Fibroblast of the conjunctiva (primary cell): Measurements from ENCODE around the gene CDCP2.
"Not testable (repeated sequence)": the region's sequence is repeated elsewhere in the genome, so short reads cannot be mapped to it uniquely, and the experiment has no call there.

ENCODE experiments used
- DNase-seq: peaks from one replicate; pipeline ENCODE4 v3.0.0-alpha.2; 2010; ENCODE audit warnings: low read depth

Gene CDCP2

DNA sequence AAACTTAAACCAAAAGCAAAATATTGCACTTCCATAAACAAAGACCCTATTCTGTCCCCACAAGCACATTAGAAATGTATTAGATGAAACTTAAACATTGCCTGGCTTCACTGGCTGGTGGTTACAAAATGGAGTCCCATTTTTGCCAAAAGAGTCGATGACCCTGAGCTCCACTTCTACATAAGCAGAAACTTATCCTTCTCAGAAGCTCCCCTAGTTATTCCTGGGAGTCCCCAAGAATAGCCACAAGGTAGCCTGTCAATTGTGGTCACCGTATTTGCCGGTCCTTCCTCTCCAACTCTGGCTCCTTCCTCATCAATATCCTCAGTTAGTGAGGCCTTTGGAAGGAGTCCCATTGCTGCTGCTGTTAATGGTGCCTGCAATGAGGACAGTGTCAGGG lies 37.3 kb downstream of the CDCP2 start:
- DNase-seq: no peak

DNA sequence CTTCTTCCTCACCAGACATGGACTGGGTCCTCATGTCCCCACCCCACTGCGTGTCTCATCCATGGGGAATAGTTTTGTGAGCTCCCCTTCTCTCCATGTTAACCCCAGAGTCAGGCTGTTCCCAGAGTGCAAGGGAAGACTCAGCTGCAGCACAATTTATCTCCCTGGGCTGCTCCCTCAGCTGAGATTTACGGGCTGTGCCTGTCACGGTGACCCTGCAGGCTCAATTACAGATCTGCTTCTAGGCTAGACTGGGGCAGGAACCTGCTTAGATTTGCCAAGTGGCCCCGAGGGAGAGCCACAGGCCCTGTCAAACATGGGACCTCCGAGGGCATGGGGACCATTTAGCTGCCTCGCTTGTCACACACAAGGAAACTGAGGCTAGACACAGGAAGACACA lies 37.8 kb downstream of the CDCP2 start:
- DNase-seq: no peak

DNA sequence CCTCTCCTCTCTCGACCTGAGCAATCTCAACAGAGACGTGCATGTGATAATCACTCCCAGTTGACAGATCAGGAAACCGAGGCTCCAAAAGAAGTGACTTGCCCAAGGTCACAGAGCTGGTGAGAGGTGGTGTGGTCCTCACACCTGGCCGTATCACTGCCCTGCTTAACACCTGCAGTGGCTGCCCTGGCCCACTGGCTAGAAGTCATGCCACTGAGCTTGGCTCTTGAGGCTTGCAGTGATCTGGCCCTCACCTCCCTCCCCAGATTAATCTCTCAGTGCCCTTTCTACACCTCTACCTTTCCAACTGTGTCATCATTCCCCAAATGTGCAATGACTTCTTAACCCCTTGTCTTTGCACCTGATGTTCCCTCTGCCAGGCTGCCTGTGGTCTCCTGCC lies 38.8 kb downstream of the CDCP2 start:
- no peak for DNase-seq

DNA sequence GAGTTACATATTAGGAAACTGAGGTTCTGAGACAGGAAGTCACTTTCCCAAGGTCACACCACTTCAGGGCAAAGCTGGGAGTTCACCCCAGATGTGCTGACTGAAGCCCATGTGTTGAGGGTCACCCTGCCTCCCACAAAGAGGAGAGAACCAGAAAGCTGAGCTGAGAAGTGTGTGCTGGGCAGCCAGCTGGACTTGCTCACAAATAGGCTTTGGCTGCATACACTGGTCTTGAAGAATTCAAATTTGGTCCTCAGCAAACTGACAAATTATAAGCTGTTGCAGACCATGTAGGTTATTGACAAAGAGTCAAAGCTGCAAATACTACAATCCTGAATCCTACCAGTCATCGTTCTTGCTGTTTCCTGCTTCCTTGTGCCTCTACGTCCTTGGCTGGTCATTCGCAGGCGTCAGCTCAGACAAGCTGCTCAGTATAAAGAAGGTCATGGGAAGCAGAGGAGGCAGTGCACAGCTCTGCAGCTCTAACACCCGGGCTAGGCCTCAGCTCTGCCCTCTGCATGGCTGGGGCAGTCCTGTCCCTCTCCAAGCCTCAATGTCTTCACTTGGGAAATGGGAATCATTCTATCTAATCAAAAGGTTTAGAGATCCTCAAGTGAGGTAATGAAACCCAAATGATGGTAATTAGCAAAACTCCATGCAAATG lies 40.0 kb downstream of the CDCP2 start:
- DNase-seq: no peak

DNA sequence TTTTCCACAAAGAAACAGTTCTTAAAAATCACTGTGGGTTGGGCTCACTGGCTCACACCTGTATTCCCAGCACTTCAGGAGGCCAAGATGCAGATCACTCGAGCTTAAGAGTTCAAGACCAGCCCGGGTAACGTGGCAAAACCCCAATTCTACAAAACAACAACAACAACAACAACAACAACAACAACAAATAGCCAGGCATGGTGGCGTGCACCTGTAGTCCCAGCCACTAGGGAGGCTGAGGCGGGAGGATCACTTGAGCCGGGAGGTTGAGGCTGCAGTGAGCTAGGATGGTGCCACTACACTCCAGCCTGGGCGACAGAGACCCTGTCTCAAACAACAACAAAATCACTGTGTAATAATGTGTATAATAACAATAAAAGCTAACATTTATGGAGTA lies 40.8 kb downstream of the CDCP2 start:
- DNase-seq: no peak

DNA sequence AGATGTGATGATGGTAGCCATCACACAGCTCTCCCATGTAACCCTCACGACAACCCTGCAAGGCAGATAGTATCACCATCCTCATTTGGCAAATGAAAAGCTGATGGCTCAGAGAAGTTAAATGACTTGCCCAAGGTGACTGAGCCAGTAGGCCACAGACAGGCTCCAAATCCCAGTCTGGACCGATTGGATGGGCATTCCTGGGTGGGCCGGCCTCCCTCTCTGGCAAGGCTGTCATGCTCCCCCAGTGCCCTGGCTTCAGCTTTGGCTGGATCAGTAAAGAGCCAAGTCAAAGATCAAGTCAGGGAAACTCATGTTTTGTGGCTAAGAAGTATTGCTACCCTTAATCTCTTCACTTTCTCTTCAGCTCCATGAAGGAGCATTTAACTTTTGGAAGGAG lies 41.2 kb downstream of the CDCP2 start:
- DNase-seq: no peak

DNA sequence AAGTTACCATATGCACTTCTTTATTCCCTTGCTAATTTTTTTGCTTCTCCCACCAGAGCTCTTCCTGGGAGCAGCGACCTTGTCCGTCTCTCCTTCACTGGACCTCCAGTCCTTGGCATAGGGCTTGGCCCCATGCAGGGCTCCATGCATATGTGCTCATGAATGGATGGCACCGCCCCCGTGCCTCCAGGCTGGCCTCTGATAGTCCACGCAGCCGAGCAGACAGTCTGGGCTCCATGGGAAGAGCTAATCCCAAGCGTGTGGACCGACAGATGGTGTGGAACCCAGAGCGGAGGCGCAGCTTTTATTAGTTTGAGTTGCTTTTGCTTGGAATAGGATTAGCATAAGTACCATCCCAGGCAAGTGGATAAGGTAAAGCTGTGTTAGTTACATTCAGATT lies 41.8 kb downstream of the CDCP2 start:
- no peak for DNase-seq

DNA sequence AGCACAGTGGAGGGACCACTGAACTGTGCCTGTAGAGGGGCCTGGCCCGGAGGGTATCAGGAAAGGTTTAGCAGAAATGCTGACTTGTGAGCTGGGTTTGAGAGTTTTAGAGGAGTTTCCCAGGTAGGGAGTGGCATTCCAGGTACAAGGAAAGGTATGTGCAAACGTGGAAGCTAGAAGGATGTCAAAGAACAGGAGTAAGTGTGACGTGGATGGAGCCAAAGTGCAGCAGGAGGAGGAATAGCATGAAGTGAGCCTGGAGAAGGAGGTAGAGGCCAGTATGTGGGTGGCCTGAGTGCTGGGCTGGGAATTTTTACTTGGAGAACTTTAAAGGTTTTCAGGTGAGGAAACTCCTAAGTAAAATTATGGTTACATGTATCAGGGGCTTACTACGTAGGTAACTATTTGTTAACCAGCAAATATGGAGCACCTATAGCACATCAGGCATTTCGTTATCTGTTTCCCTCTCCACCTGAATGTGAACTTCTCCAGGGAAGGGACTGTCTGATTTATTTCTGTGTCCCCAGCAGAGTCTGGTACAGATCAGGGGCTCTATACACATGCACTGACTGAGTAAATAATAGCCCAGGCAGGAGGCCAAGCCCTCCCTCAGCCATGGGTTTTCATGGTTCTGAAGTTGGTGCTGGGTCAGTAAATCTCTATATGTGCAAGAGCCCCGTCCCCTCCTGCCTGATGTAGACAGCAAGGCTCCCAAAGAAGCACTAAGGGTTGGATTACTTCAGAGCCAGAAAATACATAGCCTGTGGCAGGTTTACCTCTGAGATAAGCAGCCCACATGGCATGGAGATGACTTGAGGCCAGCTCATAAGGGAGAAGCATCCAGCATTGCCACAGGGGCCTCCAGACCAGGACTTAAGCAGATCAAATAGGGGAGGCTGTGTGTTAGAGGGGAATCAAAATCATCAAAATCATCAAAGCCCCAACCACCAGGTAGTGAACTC lies 43.4 kb downstream of the CDCP2 start:
- no peak for DNase-seq

DNA sequence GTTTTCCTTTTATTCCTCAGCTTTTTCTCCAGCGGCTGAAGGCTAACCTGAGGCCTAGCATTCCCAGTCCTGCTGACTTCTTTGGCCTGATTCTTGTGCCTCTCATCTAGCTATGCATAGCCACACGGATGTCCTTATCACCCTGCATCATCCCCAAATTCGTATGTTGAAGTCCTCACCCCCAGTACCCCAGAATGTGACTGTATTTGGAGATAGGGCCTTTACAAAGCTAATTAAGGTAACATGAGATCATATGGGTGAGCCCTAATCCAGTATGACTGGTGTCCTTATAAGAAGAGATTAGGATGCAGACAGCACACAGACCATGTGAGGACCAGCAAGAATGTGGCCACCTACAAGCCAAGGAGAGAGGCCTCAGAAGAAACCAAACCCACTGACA lies 44.6 kb downstream of the CDCP2 start:
- no peak for DNase-seq

DNA sequence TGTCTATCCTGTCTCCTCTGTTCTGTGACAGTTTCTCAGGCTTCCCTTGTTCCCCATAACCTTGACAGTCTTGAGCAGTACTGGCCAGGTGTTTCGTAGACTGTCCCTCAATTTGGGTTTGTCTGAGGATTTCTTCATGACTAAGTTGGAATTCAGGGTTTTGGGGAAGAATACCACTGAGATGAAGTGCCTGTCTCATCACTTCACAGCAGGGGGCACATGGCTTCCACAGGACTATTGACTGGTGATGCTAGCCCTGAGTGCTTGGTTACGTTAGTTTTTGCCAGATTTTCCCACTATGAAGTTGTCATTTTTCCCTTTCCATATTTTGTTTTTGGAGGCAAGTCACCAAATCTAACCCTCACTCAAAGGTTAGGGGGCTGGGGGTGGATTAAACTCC lies 45.7 kb downstream of the CDCP2 start:
- no peak for DNase-seq

DNA sequence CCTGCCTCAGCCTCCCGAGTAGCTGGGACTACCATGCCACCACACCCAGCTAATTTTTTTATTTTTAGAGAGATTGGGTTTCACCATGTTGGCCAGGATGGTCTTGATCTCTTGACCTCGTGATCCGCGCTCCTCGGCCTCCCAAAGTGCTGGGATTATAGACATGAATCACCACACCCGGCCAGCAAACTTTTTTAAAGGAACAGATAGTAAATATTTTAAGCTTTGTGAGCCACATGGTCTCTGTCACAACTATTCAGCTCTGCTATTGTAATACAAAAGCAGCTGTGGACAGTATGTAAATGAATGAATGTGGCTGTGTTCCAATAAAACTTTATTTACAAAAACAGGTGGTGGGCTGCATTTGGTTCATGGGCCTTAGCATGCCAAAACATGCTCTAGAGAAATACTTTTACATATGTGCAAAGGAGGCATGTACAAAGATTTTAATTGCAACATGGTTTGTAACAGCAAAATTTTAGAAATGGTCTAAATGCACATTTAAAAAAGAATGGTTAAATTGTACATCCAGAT lies 47.0 kb downstream of the CDCP2 start:
- no peak for DNase-seq

DNA sequence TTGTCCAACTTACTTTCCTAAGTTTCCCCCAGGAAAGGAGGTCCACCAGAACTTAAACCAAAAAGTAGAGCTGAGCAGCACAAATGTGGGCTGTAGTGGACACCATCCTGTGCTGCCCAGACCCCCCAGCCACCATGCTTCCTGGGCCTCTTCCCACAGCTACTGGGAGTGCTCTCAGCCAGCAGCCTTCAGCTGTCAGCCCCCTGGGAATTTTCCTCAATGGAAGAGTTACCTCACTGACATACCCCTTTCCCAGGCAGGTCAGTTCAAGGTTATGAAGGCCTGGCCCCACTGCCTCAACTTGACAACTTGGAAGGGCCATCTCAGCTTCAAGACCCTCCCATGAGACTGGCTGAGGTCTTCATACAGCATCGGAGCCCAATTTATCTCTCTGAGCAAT lies 47.7 kb downstream of the CDCP2 start:
- no peak for DNase-seq

DNA sequence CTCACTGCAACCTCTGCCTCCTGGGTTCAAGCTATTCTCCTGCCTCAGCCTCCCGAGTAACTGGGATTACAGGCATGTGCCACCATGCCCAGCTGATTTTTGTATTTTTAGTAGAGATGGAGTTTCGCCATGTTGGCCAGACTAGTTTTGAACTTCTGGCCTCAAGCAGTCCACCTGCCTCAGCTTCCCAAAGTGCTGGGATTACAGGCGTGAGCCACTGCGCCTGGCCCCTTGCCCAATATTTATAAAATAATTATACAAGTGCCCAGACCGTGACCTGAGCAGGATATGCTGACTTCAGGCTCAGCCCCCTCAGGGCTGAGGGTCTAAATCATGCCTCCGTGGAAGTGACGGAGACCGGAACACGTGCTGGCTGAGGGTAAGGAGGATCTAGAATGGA lies 48.2 kb downstream of the CDCP2 start:
- DNase-seq: not testable (repeated sequence)

DNA sequence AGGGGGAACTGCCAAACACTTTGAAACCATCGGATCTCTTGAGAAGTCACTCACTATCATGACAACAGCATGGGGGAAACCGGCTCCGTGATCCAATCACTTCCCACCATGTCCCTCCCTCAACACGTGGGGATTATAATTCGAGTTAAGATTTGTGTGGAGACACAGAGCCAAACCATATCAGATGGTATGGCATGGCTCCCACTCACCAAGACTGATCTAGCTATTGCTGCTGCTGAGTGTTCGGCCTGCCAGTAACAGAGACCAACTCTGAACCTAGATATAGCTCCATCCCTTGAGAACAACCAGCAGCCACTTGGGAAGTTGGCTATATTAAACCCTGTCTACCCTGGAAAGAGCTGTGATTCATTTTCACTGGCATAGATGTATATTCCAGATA lies 49.4 kb downstream of the CDCP2 start:
- DNase-seq: no peak

DNA sequence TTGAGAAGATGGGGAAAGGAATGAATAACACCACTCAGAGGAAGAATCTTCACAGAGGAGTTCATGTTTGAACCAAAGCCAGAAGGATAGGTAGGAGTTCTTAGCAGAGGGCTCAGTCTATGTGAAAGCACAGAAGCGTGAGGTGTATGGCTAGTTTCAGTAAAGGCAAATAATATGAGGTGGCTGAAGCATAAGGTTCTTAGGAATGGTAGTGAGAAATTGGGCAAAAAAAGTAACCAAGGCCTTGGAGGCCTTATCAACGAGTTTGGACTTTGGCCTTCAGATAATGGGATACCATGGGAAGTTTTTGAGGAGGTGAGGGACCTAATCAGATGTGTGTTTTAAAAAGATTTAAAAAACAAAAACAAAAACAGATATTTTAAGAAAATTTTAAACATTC lies 52.3 kb downstream of the CDCP2 start:
- DNase-seq: no peak

DNA sequence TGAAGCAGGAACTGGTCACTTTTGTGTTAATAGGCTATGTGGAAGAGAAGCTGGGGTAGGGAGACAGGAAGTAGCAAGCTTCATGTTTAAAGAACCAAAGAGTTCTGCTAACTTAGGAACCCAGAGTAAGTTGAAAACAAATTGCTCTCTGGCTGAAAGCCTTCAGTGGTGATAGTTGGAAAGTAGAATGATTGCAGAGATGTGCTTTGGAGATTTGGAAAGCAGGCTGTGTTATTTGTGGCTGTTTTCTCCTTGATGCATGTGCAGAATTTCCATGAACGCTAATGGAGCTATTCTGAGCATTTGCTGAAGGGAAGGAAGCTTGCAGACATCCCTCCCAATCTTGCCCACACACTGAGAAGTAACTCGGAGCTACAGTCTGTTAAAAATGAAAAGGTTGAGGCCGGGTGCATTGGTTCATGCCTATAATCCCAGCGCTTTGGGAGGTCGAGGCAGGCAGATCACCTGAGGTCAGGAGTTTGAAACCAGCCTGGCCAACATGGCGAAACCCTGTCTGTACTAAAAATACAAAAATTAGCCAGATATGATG lies 53.7 kb downstream of the CDCP2 start:
- no peak for DNase-seq

DNA sequence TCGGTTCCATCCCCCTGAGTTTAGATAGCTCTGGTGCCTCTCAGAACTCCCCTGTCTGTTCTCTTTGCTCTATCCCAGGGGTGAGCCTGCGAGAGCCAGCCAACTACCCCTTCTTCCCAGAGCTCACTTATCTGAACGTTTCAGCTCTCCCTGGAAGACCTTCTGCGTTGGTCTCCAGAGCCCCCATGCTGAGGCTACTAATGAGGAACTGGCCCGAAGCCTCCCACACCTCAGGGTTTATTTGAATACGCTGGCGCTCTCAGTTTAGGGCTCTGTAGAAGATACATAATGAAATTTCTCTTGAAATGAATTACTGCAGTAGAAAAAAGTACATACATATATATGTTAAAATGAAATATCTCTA lies 55.9 kb downstream of the CDCP2 start:
- DNase-seq: no peak

DNA sequence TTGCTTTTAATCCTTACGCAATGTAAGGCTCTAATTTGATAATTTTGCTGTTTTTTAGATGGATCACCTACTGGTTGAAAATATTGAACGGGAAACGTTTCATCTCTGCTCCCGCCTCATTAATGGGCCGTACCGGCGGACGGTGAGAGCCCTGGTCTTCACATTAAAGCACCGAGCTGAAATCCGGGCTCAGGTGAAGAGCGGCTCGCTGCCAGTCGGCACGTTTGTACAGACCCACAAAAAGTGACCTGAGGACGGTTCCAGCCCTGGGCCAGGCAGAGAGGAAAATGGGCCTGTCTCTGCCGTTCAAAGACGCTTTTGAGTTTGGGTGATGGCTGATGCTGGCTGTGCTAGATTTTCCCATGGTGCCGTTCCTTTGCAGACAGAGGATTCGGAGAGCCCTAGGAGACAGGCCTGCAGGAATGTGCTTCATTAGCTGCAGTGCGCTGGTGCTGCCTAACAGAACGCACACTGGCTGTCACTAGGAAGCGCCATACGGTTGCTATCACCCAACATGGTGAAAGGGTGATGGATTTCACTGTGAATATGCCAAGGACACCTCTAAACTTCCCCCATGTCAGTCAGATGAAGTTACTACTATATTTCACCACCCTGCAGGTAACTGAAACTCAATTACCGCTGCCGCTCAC lies 56.4 kb downstream of the CDCP2 start:
- no peak for DNase-seq

DNA sequence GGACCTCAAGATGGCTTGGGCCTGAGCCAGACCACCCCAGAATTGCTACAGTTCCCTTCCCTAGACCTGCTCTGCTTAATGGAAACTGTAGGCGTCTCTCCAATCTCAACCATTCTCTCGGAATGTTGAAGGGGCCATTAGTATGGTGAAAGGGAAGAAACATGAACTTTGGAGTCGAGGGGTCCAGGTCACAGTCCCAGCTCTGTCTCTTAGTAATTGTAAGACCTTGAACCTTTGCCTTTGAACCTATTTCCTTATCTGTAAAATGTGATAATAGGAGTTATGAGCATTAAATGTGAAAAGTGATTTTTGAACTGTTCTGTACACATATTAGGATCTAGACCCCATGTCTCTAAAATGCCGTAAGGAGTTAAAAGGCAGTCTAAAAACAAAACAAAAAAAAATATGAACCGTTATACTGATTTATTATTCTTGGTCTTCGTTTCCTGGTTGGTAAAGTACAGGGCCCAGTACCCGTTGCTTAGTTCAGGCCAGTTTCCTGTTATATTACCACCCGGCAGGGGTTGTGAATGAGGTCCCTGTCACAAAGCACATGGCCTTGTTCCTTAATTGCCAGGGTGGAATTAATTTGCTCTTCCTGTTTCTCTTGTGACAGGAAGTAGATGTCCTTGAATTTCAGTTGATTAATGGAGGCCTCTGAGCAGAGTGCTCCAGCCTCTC lies 57.1 kb downstream of the CDCP2 start:
- DNase-seq: no peak

DNA sequence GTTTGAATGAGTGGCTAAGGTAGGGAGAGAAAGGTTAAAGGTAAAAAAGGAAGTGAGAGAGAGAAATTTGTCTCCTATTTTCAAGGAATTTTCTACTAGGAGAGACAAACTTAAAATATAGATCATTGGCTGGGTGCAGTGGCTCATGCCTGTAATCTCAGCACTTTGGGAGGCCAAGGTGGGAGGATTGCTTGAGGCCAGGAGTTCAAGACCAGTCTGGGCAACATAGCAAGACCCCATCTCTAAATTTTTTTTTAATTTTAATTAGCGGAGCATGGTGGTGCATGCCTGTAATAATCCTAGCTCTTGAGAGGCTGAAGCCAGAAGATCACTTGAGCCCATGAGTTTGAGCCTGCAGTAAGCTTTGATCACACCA lies 58.1 kb downstream of the CDCP2 start:
- not testable (repeated sequence) for DNase-seq

DNA sequence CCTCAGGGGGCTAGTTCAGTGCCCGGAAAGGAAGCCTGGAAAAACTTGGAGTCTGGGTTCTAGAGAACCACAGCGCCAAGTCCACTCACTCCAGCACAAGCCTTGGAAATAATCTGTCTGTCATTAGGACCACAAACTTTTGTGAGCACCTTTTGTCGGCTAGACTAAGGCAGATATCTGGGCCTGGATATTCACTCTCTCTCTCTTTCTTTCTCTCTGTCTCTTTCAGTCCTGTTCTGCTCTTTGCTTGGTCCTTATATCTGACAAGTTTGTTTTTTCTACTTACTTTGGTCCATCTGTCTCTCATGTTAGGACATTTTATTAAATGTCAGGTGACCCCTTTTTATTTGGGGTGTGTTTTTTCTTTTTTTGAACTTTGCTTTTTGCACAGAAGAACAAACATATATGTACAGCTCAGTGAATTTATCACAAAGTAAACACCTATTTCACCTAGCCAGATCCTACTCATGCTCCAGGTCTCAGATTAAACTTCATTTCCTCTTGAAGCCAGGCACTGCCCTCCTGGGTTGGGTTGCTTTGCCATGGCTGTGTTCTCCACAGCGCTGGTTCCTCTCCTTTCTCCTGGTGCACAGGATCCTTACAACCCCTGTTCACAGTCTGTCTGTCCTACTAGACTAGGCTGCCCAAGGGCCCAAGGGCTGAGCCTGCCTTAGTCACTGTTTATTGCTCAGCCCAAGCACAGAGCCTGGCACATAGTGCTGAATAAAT lies 58.6 kb downstream of the CDCP2 start:
- no peak for DNase-seq
